ENCODE results near the gene SIPA1.

DNA sequence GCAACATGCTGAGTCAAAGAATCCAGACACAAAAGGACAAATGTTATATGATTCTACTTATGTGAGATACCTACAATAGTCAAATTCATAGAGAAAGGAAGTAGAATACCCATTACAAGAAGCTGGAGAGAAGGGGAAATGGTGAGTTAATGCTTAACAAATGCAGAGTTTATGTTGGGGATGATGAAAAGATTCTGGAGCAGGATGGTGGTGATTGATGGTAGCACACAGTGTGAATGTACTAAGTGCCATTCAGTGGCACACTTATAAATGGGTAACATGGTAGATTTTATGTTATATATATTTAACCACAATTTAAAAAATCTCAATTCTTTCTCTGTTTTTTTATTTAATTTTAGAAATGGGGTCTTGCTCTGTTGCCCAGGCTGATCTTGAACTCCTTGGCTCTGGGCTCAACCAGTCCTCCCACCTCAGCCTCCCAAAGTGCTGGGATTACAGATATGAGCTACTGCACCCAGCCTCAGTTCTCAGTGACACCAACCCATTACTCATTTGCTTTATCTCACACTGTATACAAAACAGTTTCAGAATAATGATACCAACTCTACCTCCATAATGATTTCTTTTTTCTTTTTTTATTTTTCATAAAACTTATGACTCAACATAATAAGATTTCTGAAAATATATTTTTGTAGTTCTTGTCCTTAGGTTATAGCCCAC is 34.4 kb downstream of the SIPA1 start:
- TF ChIP-seq FOXM1 (IDR thresholded peaks at IDR 0.05; ENCODE audit: borderline replicate concordance): no peak
- TF ChIP-seq ZNF384 (IDR thresholded peaks at IDR 0.05): no peak
- no peak for TF ChIP-seq FOXA1 (IDR thresholded peaks at IDR 0.05)
- TF ChIP-seq CTBP1 (IDR thresholded peaks at IDR 0.05; ENCODE audit: borderline replicate concordance): no peak
- TF ChIP-seq LEF1 (IDR thresholded peaks at IDR 0.05; ENCODE audit: borderline replicate concordance): no peak
- TF ChIP-seq SP1 (IDR thresholded peaks at IDR 0.05): no peak
- TF ChIP-seq BHLHE40 (IDR thresholded peaks at IDR 0.05; ENCODE audit: borderline replicate concordance): no peak
- TF ChIP-seq HDGF (IDR thresholded peaks at IDR 0.05; ENCODE audit: borderline replicate concordance): no peak

Data from HEK293T (cell line).